ENCODE measurements around the gene STIMATE. TPM values are rescaled to one million over a fixed set of nuclear protein-coding genes. Genes with fewer than 3 reads are reported as not detected.

STIMATE gene
- total and polyA plus RNA-seq, 9 of the 15 experiments (the other 6 are each of a cell fraction or from before 2014, with no cell fraction given) = 0.14 to 7.7 (median 4.9) TPM

DNA sequence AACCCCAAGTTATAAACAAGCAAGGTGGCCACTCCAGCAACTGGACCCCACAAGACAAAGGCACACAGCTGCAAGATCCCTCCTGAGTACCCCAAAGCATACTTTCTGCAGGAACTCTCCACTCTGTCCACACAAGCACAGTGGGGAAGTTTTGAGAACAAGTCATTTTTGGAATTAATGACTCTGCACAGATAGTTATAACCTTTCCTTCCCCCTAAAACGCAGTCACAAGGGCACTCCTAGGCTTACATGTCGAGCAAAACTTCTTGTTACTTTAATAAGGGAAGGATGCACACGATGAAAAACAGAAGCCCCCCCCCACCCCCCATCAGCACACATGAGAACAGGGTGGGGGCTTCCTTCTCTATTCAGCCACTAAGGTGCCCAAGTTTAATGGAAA is 1.2 kb downstream of the STIMATE start:
- Histone ChIP-seq H2AFZ (ENCODE audit: low read depth, low read length) (no peak overlapping the region), H3K79me2 (ENCODE audit: control insufficient read depth, insufficient read depth, low read length) (no peaks in the 10 kb centered on the region), H3K36me3 (ENCODE audit: control insufficient read depth, insufficient read depth, low read length) (no peaks in the 10 kb centered on the region), H3K27me3 (ENCODE audit: control insufficient read depth in 2 of 2, insufficient read depth in 2 of 2, low read length in 2 of 2) (no peaks in the 10 kb centered on the region), H3K27ac (ENCODE audit: extremely low read depth, low read depth, low read length) (no peak overlapping the region), H3K4me1 (replicated peaks in 1 of 2; ENCODE audit: control insufficient read depth in 2 of 2, insufficient read depth in 2 of 2, low read length in 2 of 2) (peaks cover 7 to 14% of the 10 kb centered on the region in 2 experiments; a peak in 4 of 5 replicates), H3K9me1 (ENCODE audit: control insufficient read depth, insufficient read depth, low read length) (no peaks in the 10 kb centered on the region), H3K9ac (ENCODE audit: insufficient read depth in 1 of 2, low read depth in 2 of 2, low read length in 2 of 2) (no peak overlapping the region), H3K4me2 (ENCODE audit: insufficient read depth, low read length) (no peak overlapping the region), H3K9me3 (replicated peaks; ENCODE audit: control insufficient read depth, insufficient read depth, low read depth, low read length) (no peaks in the 10 kb centered on the region), H4K20me1 (replicated peaks; ENCODE audit: control insufficient read depth, insufficient read depth, low read length) (no peaks in the 10 kb centered on the region), H3K4me3 (peak overlapping the region; percentile 72; the same call in 1 of the 2 replicates)
- in situ Hi-C loops (cut with MboI) (no loop called here), intact Hi-C loops (cut with micrococcal nuclease) (no loop called here)
- POLR2A ChIA-PET = no interaction called here
- BruUV-seq (replicated peaks) = no TSS peak
- 0% methylated on average over 2 of the region's 3 CpGs for WGBS (ENCODE audit: insufficient coverage, low coverage, missing lambda C conversion rate)
- ATAC-seq (no peak), FAIRE-seq (no peak), DNase-seq (ENCODE audit: extremely low read depth in 1 of 4, low spot score in 3 of 4) (no peak)
- TF ChIP-seq ZNF217 (CRISPR knock-in tag; IDR thresholded peaks at IDR 0.05) (no peak), KAT8 (IDR thresholded peaks at IDR 0.05; ENCODE audit: low read depth) (no peak), TOE1 (IDR thresholded peaks at IDR 0.05; ENCODE audit: borderline replicate concordance) (no peak), TOE1 (CRISPR knock-in tag; IDR thresholded peaks at IDR 0.05; ENCODE audit: borderline replicate concordance, low read depth) (no peak), POLR3A (IDR thresholded peaks at IDR 0.05; ENCODE audit: borderline replicate concordance, extremely low read depth, insufficient read depth, insufficient read length) (no peak), ZKSCAN3 (CRISPR knock-in tag; IDR thresholded peaks at IDR 0.05) (no peak), U2AF1 (optimal IDR thresholded peaks at IDR 0.05; ENCODE audit: low read depth, low read length) (no peak)
- TF ChIP-seq, protein P1, sequence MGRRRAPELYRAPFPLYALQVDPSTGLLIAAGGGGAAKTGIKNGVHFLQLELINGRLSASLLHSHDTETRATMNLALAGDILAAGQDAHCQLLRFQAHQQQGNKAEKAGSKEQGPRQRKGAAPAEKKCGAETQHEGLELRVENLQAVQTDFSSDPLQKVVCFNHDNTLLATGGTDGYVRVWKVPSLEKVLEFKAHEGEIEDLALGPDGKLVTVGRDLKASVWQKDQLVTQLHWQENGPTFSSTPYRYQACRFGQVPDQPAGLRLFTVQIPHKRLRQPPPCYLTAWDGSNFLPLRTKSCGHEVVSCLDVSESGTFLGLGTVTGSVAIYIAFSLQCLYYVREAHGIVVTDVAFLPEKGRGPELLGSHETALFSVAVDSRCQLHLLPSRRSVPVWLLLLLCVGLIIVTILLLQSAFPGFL (CRISPR knock-in tag; IDR thresholded peaks at IDR 0.05) = no peak
- TF ChIP-seq, protein P2, sequence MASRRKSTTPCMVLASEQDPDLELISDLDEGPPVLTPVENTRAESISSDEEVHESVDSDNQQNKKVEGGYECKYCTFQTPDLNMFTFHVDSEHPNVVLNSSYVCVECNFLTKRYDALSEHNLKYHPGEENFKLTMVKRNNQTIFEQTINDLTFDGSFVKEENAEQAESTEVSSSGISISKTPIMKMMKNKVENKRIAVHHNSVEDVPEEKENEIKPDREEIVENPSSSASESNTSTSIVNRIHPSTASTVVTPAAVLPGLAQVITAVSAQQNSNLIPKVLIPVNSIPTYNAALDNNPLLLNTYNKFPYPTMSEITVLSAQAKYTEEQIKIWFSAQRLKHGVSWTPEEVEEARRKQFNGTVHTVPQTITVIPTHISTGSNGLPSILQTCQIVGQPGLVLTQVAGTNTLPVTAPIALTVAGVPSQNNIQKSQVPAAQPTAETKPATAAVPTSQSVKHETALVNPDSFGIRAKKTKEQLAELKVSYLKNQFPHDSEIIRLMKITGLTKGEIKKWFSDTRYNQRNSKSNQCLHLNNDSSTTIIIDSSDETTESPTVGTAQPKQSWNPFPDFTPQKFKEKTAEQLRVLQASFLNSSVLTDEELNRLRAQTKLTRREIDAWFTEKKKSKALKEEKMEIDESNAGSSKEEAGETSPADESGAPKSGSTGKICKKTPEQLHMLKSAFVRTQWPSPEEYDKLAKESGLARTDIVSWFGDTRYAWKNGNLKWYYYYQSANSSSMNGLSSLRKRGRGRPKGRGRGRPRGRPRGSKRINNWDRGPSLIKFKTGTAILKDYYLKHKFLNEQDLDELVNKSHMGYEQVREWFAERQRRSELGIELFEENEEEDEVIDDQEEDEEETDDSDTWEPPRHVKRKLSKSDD (conservative IDR thresholded peaks at IDR 0.05; ENCODE audit: low read length) = no peak
- TF ChIP-seq, protein P3, sequence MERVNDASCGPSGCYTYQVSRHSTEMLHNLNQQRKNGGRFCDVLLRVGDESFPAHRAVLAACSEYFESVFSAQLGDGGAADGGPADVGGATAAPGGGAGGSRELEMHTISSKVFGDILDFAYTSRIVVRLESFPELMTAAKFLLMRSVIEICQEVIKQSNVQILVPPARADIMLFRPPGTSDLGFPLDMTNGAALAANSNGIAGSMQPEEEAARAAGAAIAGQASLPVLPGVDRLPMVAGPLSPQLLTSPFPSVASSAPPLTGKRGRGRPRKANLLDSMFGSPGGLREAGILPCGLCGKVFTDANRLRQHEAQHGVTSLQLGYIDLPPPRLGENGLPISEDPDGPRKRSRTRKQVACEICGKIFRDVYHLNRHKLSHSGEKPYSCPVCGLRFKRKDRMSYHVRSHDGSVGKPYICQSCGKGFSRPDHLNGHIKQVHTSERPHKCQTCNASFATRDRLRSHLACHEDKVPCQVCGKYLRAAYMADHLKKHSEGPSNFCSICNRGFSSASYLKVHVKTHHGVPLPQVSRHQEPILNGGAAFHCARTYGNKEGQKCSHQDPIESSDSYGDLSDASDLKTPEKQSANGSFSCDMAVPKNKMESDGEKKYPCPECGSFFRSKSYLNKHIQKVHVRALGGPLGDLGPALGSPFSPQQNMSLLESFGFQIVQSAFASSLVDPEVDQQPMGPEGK (CRISPR knock-in tag; IDR thresholded peaks at IDR 0.05; ENCODE audit: borderline replicate concordance) = no peak
- TF ChIP-seq, protein P4, sequence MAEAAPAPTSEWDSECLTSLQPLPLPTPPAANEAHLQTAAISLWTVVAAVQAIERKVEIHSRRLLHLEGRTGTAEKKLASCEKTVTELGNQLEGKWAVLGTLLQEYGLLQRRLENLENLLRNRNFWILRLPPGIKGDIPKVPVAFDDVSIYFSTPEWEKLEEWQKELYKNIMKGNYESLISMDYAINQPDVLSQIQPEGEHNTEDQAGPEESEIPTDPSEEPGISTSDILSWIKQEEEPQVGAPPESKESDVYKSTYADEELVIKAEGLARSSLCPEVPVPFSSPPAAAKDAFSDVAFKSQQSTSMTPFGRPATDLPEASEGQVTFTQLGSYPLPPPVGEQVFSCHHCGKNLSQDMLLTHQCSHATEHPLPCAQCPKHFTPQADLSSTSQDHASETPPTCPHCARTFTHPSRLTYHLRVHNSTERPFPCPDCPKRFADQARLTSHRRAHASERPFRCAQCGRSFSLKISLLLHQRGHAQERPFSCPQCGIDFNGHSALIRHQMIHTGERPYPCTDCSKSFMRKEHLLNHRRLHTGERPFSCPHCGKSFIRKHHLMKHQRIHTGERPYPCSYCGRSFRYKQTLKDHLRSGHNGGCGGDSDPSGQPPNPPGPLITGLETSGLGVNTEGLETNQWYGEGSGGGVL (CRISPR knock-in tag; IDR thresholded peaks at IDR 0.05) = no peak
- CTCF ChIA-PET (ENCODE audit: low intra/inter-chr PET ratio) = no interaction called here

Data from K562 (cell line).